Gastrocnemius medialis (tissue), 4 donors: Measurements from ENCODE around the gene MARVELD1. TPM values are rescaled to one million over a fixed set of nuclear protein-coding genes. Genes with fewer than 3 reads are reported as not detected.
A peak's percentile ranks its signal among the peaks of the same experiment; 100 is the strongest.

Experiments
- ATAC-seq, 2 donors: fragments of 150-250 bp; one replicate each; pipeline ENCODE4 v1.9.1; 2016
- DNase-seq, 2 donors: peaks; one replicate each; pipeline ENCODE4 v3.0.0-alpha.2; 2019
- H3K27ac ChIP-seq, 4 donors: fragments of 200-600 bp; sonication (generic); 1 replicate in 1 of 4; 2 replicates in 3 of 4; pipeline ENCODE4 v1.5.1; 2016 to 2018; ENCODE audit warnings: mild to moderate bottlenecking in 2 of 4, moderate library complexity in 1 of 4
- H3K27me3 ChIP-seq, 3 donors: fragments of 200-600 bp; sonication (generic) in 2 of 3; 1 replicate in 1 of 3; 2 replicates in 2 of 3; pipeline versions ENCODE4 v1.5.1 to v1.6.0; 2016 to 2019; ENCODE audit warnings: mild to moderate bottlenecking in 1 of 3, moderate library complexity in 1 of 3
- H3K36me3 ChIP-seq, 2 donors: fragments of 200-600 bp; sonication (generic) in 1 of 2; one replicate each; pipeline ENCODE4 v1.5.1; 2017 to 2018
- H3K4me1 ChIP-seq, 2 donors: fragments of 200-600 bp; sonication (generic) in 1 of 2; one replicate each; pipeline ENCODE4 v1.5.1; 2016 to 2017; ENCODE audit warnings: mild to moderate bottlenecking in 2 of 2
- H3K4me3 ChIP-seq, 4 donors: fragments of 200-600 bp; sonication (generic) in 3 of 4; 1 replicate in 1 of 4; 2 replicates in 3 of 4; pipeline ENCODE4 v1.5.1; 2016 to 2019; ENCODE audit warnings: mild to moderate bottlenecking in 2 of 4
- H3K9me3 ChIP-seq, 3 donors: fragments of 200-600 bp; sonication (generic) in 2 of 3; 1 replicate in 1 of 3; 2 replicates in 2 of 3; pipeline ENCODE4 v1.5.1; 2016 to 2019
- CTCF ChIP-seq, 5 experiments: fragments of 450-650 bp in 3 of 5; fragments of 200-600 bp in 2 of 5; sonication (generic) in 2 of 5; IDR thresholded peaks in 4 of 5; conservative IDR thresholded peaks in 1 of 5; 1 replicate in 4 of 5; 2 replicates in 1 of 5; pipeline ENCODE4 v1.5.1; 2016 to 2019; ENCODE audit warnings: antibody characterized with exemption in 5 of 5, mild to moderate bottlenecking in 3 of 5, moderate library complexity in 3 of 5
- POLR2A ChIP-seq, 2 donors: fragments of 450-650 bp; IDR thresholded peaks; one replicate each; pipeline ENCODE4 v1.6.1; 2017; ENCODE audit warnings: antibody characterized with exemption in 2 of 2, mild to moderate bottlenecking in 2 of 2, moderate library complexity in 2 of 2
- in situ Hi-C, 4 donors: fragments of 200-750 bp; cut with MboI; loops; one replicate each; pipeline versions ENCODE4 v1.15.0 to v1.8.0; 2017; ENCODE audit warnings: low sequenced_read_pairs in 4 of 4
- intact Hi-C: fragments of 100-400 bp; cut with DNase I; formaldehyde crosslinking; loops from one replicate; pipeline ENCODE4 v1.15.1; 2023; ENCODE audit warnings: low total_unique reads
- total RNA-seq, 4 donors: library from RNA; depleted of rRNA; stranded (reverse); fragments of >200 nt; gene quantifications; one replicate each; pipeline versions ENCODE4 v1.1.0 to v1.2.3, GENCODE V29; 2016

MARVELD1 gene
- total RNA-seq, 4 donors from 2014 or later: 3.2 to 5.1 (median 3.9) TPM

GRCh38 chr10:97669571-97669970 is 44.0 kb upstream of the MARVELD1 start:
- Histone ChIP-seq H3K4me3 (no peak overlapping the region), H3K9me3 (no peaks in the 10 kb centered on the region), H3K36me3 (peaks cover 0 to 57% of the 10 kb centered on the region in 2 donors), H3K27ac (no peak overlapping the region), H3K4me1 (no peaks in the 10 kb centered on the region), H3K27me3 (no peaks in the 10 kb centered on the region)
- no peak for ATAC-seq
- intact Hi-C loops: no loop called here
- no peak for DNase-seq
- no peak for TF ChIP-seq CTCF (IDR thresholded peaks at IDR 0.05 in 4 of 5, conservative IDR thresholded peaks at IDR 0.05 in 1 of 5)
- TF ChIP-seq POLR2A (IDR thresholded peaks at IDR 0.05): no peak
- in situ Hi-C loops: no loop called here

- Histone ChIP-seq H3K27me3 (no peaks in the 10 kb centered on the region), H3K9me3 (no peaks in the 10 kb centered on the region), H3K27ac (no peak overlapping the region), H3K4me1 (no peaks in the 10 kb centered on the region), H3K36me3 (peaks cover 0 to 37% of the 10 kb centered on the region in 2 donors), H3K4me3 (no peak overlapping the region)
- TF ChIP-seq POLR2A (IDR thresholded peaks at IDR 0.05) (no peak), CTCF (IDR thresholded peaks at IDR 0.05 in 4 of 5, conservative IDR thresholded peaks at IDR 0.05 in 1 of 5) (no peak)
- in situ Hi-C loops: loop anchor here in 2 of 4 donors (10.0 kb wide), 1 partner anchor 61 kb away; the partner anchor contains the start of gene ZFYVE27 (in 2 of the 2)
- ATAC-seq (no peak), DNase-seq (no peak)
- intact Hi-C loops: no loop called here
Observed at GRCh38 chr10:97673736-97674525, 39.6 kb upstream of the MARVELD1 start.

- DNase-seq (no peak), ATAC-seq (no peak)
- Histone ChIP-seq H3K27me3 (no peaks in the 10 kb centered on the region), H3K36me3 (peaks cover 0 to 30% of the 10 kb centered on the region in 2 donors), H3K9me3 (no peaks in the 10 kb centered on the region), H3K27ac (no peak overlapping the region), H3K4me3 (no peak overlapping the region), H3K4me1 (no peaks in the 10 kb centered on the region)
- TF ChIP-seq CTCF (IDR thresholded peaks at IDR 0.05 in 4 of 5, conservative IDR thresholded peaks at IDR 0.05 in 1 of 5) (no peak), POLR2A (IDR thresholded peaks at IDR 0.05) (no peak)
- intact Hi-C loops: loop anchor here (5.0 kb wide), 1 partner anchor 37 kb away; the partner anchor contains the start of gene MARVELD1
- in situ Hi-C loops: loop anchor here in 3 of 4 donors (5.0 to 10.0 kb wide), 2 partner anchors 57 to 60 kb away; partner anchors contain the start of gene ZFYVE27 (in 2 of the 3)
Observed at GRCh38 chr10:97675222-97675621, 38.3 kb upstream of the MARVELD1 start.

GRCh38 chr10:97676770-97677581 is 36.6 kb upstream of the MARVELD1 start:
- DNase-seq (no peak), ATAC-seq (peak; percentile 56 to 69)
- intact Hi-C loops: loop anchor here (1.0 to 5.0 kb wide), 2 partner anchors 35 to 54 kb away; partner anchors contain the start of gene MARVELD1
- TF ChIP-seq CTCF (IDR thresholded peaks at IDR 0.05 in 4 of 5, conservative IDR thresholded peaks at IDR 0.05 in 1 of 5): peak; percentile 48 to 90 (median 80)
- TF ChIP-seq POLR2A (IDR thresholded peaks at IDR 0.05): no peak
- Histone ChIP-seq H3K27ac (no peak overlapping the region), H3K36me3 (peaks cover 0 to 30% of the 10 kb centered on the region in 2 donors), H3K27me3 (no peaks in the 10 kb centered on the region), H3K4me1 (no peaks in the 10 kb centered on the region), H3K4me3 (no peak overlapping the region), H3K9me3 (no peaks in the 10 kb centered on the region)
- in situ Hi-C loops: loop anchor here in 3 of 4 donors (5.0 to 10.0 kb wide), 2 partner anchors 55 to 58 kb away; partner anchors contain the start of gene ZFYVE27 (in 2 of the 3)
